ENCODE measurements around the gene TMEM198.

TMEM198 gene

GRCh38 chr2:219524817-219525216 is 19.0 kb upstream of the TMEM198 start:
- DNase-seq, result no peak

- DNase-seq, result no peak
Measured at GRCh38 chr2:219525533-219526232, 18.1 kb upstream of the TMEM198 start.

GRCh38 chr2:219526320-219527075 is 17.3 kb upstream of the TMEM198 start:
- no peak for DNase-seq

GRCh38 chr2:219527076-219527394 is 16.8 kb upstream of the TMEM198 start:
- DNase-seq, result peak in 11 of 51 donors; percentile 11 to 49 (median 26)

- no peak for DNase-seq
Measured at GRCh38 chr2:219527472-219527871, 16.4 kb upstream of the TMEM198 start.

GRCh38 chr2:219530048-219530963 is 13.5 kb upstream of the TMEM198 start:
- peak; percentile 7 to 91 (median 71) for DNase-seq

- DNase-seq, result no peak
Measured at GRCh38 chr2:219531639-219532377, 12.0 kb upstream of the TMEM198 start.

GRCh38 chr2:219532378-219532649 is 11.5 kb upstream of the TMEM198 start:
- DNase-seq, result no peak

GRCh38 chr2:219533930-219534661 is 9.7 kb upstream of the TMEM198 start:
- DNase-seq, result no peak

GRCh38 chr2:219536425-219536824 is 7.4 kb upstream of the TMEM198 start:
- no peak for DNase-seq

GRCh38 chr2:219536967-219537366 is 6.9 kb upstream of the TMEM198 start:
- DNase-seq, result no peak

- no peak for DNase-seq
Measured at GRCh38 chr2:219537657-219538488, 6.0 kb upstream of the TMEM198 start.

GRCh38 chr2:219538504-219538951 is 5.3 kb upstream of the TMEM198 start:
- peak in 6 of 51 donors; percentile 15 to 27 (median 22) for DNase-seq

GRCh38 chr2:219538956-219539788 is 4.7 kb upstream of the TMEM198 start:
- no peak for DNase-seq

- DNase-seq, result no peak
Measured at GRCh38 chr2:219539926-219540678, 3.7 kb upstream of the TMEM198 start.

- no peak for DNase-seq
Measured at GRCh38 chr2:219540784-219541504, 2.9 kb upstream of the TMEM198 start.

GRCh38 chr2:219541611-219542180 is 2.1 kb upstream of the TMEM198 start:
- DNase-seq, result peak; percentile 14 to 89 (median 67)

All from hypothalamus (tissue), 51 donors.